ENCODE measurements around the gene RYR2. TPM values are rescaled to one million over a fixed set of nuclear protein-coding genes. Genes with fewer than 3 reads are reported as not detected.

RYR2 gene
- total and polyA plus RNA-seq, 2 of the 8 experiments (the other 6 are each of a cell fraction or from before 2014, with no cell fraction given), result 1.3 to 4.4 TPM

DNA sequence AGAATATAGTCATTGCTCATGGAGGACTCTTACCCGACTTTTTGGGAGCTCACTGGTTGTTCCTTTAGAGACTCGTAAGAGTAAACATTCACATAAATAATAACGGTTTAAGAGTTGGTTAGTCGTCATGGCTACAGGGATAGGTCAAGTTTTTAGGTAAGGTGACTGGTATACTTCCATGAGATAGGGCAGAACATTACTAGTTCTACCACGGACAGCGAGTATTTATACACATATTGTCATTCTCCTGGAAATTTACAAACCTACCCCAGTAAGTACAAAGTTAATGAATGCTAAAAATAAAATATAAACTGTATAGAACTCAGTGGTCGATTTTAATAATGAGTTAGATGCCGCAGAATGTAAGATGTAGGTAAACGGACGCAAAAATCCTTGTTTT, 1.2 kb upstream of the RYR2 start:
- H3K27me3 ChIP-seq (replicated peaks in 1 of 4; ENCODE audit: control insufficient read depth in 3 of 4, extremely low read depth in 1 of 4, insufficient read depth in 3 of 4, low read length in 3 of 4), result peaks cover 1 to 36% (median 25%) of the 10 kb centered on the region in 4 experiments
- POLR2A ChIA-PET (ENCODE audit: partially characterized antibody), result no interaction called here
- WGBS, 2 experiments (ENCODE audit: extremely low coverage in 1 of 2, insufficient coverage in 1 of 2, insufficient read length in 1 of 2, insufficient replicate concordance in 2 of 2, low coverage in 1 of 2, low lambda C conversion rate in 2 of 2, missing lambda C conversion rate in 1 of 2), result 86% methylated on average over 10 of the region's 10 CpGs; no CpG with 5 or more reads in 1 of the 2 experiments

More for the DNA sequence above, 1.2 kb upstream of the RYR2 start:
- Histone ChIP-seq H2BK5ac (ENCODE audit: low read depth, low read length) (no peak overlapping the region), H3K56ac (replicated peaks; ENCODE audit: insufficient read length, low read depth, low read length) (no peak overlapping the region), H3K9ac (replicated peaks in 1 of 4; ENCODE audit: extremely low read depth in 1 of 4, low read depth in 3 of 4, low read length in 3 of 4) (no peak overlapping the region), H2BK12ac (ENCODE audit: low read depth, low read length) (no peak overlapping the region), H3K79me2 (ENCODE audit: control insufficient read depth in 1 of 2, insufficient read depth in 2 of 2, low read length in 2 of 2) (peaks cover 0 to 8% of the 10 kb centered on the region in 2 experiments; a peak in 2 of 4 replicates), H3K23ac (ENCODE audit: insufficient read length) (no peak overlapping the region), H4K5ac (ENCODE audit: insufficient read length, low read depth, low read length) (no peak overlapping the region), H2BK20ac (ENCODE audit: low read length) (no peak overlapping the region), H4K8ac (ENCODE audit: extremely low read depth, insufficient read depth, low read length) (no peak overlapping the region), H2BK15ac (ENCODE audit: low read length) (no peak overlapping the region), H3K4me2 (ENCODE audit: insufficient read depth in 1 of 2, low read depth in 2 of 2, low read length in 2 of 2) (no peak overlapping the region; a peak in 1 of 4 replicates), H3K36me3 (ENCODE audit: control insufficient read depth in 2 of 4, insufficient read depth in 4 of 4, low read length in 3 of 4) (no peaks in the 10 kb centered on the region), H3K23me2 (ENCODE audit: low read depth, low read length) (peaks cover 18% of the 10 kb centered on the region), H3K4me3 (ENCODE audit: extremely low read depth in 1 of 4, insufficient read depth in 2 of 4, low read depth in 3 of 4, low read length in 4 of 4) (no peak overlapping the region), H3K27ac (ENCODE audit: low read depth, low read length) (no peak overlapping the region), H3K4me1 (replicated peaks in 1 of 4; ENCODE audit: control insufficient read depth in 3 of 4, insufficient read depth in 4 of 4, low read length in 3 of 4) (peaks cover 0 to 24% (median 11%) of the 10 kb centered on the region in 4 experiments; a peak in 6 of 7 replicates), H4K91ac (replicated peaks; ENCODE audit: insufficient read length, low read length) (no peak overlapping the region), H3K9me3 (ENCODE audit: insufficient read depth in 2 of 2, low read depth in 1 of 2, low read length in 1 of 2) (no peaks in the 10 kb centered on the region), H2AK5ac (ENCODE audit: low read depth, low read length) (no peak overlapping the region), H2AFZ (ENCODE audit: low read length) (no peak overlapping the region), H2BK120ac (replicated peaks; ENCODE audit: low read depth, low read length) (no peak overlapping the region), H3K14ac (ENCODE audit: insufficient read length) (no peak overlapping the region), H4K20me1 (replicated peaks in 1 of 2; ENCODE audit: control insufficient read depth in 1 of 2, insufficient read depth in 2 of 2, low read length in 2 of 2) (peaks cover 0 to 7% of the 10 kb centered on the region in 2 experiments), H3K4ac (replicated peaks; ENCODE audit: insufficient read length, low read depth, low read length) (no peak overlapping the region), H3K79me1 (ENCODE audit: low read depth, low read length) (peaks cover 4% of the 10 kb centered on the region; the same call in 1 of the 2 replicates), H3K18ac (ENCODE audit: extremely low read depth, low read length) (no peak overlapping the region)
- FAIRE-seq (no peak), DNase-seq (ENCODE audit: low read depth in 1 of 2, low spot score in 2 of 2) (no peak)
- CTCF ChIA-PET (ENCODE audit: partially characterized antibody), result interaction anchor here (1.3 kb wide), 1 partner anchor 346 kb away, joined by 3 read pairs; no protein-coding TSS in a partner anchor
- TF ChIP-seq, protein P1, sequence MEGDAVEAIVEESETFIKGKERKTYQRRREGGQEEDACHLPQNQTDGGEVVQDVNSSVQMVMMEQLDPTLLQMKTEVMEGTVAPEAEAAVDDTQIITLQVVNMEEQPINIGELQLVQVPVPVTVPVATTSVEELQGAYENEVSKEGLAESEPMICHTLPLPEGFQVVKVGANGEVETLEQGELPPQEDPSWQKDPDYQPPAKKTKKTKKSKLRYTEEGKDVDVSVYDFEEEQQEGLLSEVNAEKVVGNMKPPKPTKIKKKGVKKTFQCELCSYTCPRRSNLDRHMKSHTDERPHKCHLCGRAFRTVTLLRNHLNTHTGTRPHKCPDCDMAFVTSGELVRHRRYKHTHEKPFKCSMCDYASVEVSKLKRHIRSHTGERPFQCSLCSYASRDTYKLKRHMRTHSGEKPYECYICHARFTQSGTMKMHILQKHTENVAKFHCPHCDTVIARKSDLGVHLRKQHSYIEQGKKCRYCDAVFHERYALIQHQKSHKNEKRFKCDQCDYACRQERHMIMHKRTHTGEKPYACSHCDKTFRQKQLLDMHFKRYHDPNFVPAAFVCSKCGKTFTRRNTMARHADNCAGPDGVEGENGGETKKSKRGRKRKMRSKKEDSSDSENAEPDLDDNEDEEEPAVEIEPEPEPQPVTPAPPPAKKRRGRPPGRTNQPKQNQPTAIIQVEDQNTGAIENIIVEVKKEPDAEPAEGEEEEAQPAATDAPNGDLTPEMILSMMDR (IDR thresholded peaks at IDR 0.05; ENCODE audit: control extremely low read depth in 1 of 3, insufficient read depth in 1 of 3, low read depth in 1 of 3, low read length in 3 of 3), result no peak
- TF ChIP-seq POLR2AphosphoS5 (IDR thresholded peaks at IDR 0.05; ENCODE audit: low read depth, low read length) (no peak), CHD2 (IDR thresholded peaks at IDR 0.05; ENCODE audit: low read length) (no peak), BCL11A (IDR thresholded peaks at IDR 0.05; ENCODE audit: low read depth in 2 of 2, low read length in 2 of 2) (no peak), SP1 (IDR thresholded peaks at IDR 0.05; ENCODE audit: low read depth, low read length) (no peak), SAP30 (IDR thresholded peaks at IDR 0.05; ENCODE audit: insufficient read depth, insufficient replicate concordance, low read length) (no peak)
